Tibial nerve (tissue), 4 donors: Measurements from ENCODE around the gene WFIKKN2.

Experiments
- EP300 ChIP-seq, 2 donors: sonication (generic); formaldehyde crosslinking; IDR thresholded peaks; one replicate each; pipeline ENCODE4 v1.6.1; 2017; ENCODE audit warnings: antibody characterized with exemption in 2 of 2, mild to moderate bottlenecking in 1 of 2
- TF ChIP-seq, protein P1 (sequence below), 5 experiments: fragments of 200-600 bp in 3 of 5; fragments of 450-650 bp in 2 of 5; sonication (generic) in 3 of 5; IDR thresholded peaks; one replicate each; pipeline ENCODE4 v1.5.1; 2016 to 2019; ENCODE audit warnings: antibody characterized with exemption in 5 of 5, mild to moderate bottlenecking in 3 of 5, moderate library complexity in 2 of 5

GRCh38 chr17:50799582-50799981 is 35.8 kb upstream of the WFIKKN2 start:
- TF ChIP-seq, protein P1, sequence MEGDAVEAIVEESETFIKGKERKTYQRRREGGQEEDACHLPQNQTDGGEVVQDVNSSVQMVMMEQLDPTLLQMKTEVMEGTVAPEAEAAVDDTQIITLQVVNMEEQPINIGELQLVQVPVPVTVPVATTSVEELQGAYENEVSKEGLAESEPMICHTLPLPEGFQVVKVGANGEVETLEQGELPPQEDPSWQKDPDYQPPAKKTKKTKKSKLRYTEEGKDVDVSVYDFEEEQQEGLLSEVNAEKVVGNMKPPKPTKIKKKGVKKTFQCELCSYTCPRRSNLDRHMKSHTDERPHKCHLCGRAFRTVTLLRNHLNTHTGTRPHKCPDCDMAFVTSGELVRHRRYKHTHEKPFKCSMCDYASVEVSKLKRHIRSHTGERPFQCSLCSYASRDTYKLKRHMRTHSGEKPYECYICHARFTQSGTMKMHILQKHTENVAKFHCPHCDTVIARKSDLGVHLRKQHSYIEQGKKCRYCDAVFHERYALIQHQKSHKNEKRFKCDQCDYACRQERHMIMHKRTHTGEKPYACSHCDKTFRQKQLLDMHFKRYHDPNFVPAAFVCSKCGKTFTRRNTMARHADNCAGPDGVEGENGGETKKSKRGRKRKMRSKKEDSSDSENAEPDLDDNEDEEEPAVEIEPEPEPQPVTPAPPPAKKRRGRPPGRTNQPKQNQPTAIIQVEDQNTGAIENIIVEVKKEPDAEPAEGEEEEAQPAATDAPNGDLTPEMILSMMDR (IDR thresholded peaks at IDR 0.05): no peak
- no peak for TF ChIP-seq EP300 (IDR thresholded peaks at IDR 0.05)
